HepG2 (cell line): ENCODE results near the gene KATNAL2. TPM values are rescaled to one million over a fixed set of nuclear protein-coding genes. Genes with fewer than 3 reads are reported as not detected.

Experiments
- ATAC-seq: fragments of 200-7000 bp; cut with Tn5 transposase; 3 replicates; pipeline ENCODE4 v1.9.1; 2020; ENCODE audit warnings: mild to moderate bottlenecking, moderate library complexity
- BruUV-seq: library from RNA; stranded (reverse); fragments of 400-500 nt; replicated peaks from 2 replicates; lab custom pipeline; 2021; lab: Mats Ljungman, UMichigan
- CTCF ChIA-PET: fragments of 300-600 bp; formaldehyde crosslinking; extraction: SDS; loops from one replicate; lab custom pipeline; 2021; ENCODE audit warnings: low total read pairs, inconsistent platforms, low intra/inter-chr PET ratio; lab: Yijun Ruan, JAX
- POLR2A ChIA-PET: fragments of 350-600 bp; sonication (Branson Sonifier 250); formaldehyde crosslinking; loops from one replicate; lab custom pipeline; 2020; ENCODE audit warnings: antibody characterized with exemption, inconsistent platforms; lab: Yijun Ruan, JAX
- DNase-seq: peaks from one replicate; pipeline ENCODE4 v3.0.0-alpha.2; 2015; ENCODE audit warnings: low spot score
- FAIRE-seq: peaks from 3 replicates; lab custom pipeline; 2011; peaks lifted over from hg19 to GRCh38; lab: Jason Lieb, UNC
- H2AFZ ChIP-seq: one replicate; pipeline ENCODE4 v1.6.1; 2011; ENCODE audit warnings: low read length, inconsistent platforms
- H3K27ac ChIP-seq: fragments of 300-600 bp; 3 replicates; pipeline ENCODE4 v1.8.0; 2011; ENCODE audit warnings: mixed run types, mild to moderate bottlenecking, mixed read lengths, low read length, inconsistent platforms; ENCODE audit not compliant: insufficient read depth; ENCODE audit errors: extremely low read length
- H3K27me3 ChIP-seq, 2 experiments: fragments of 200-600 bp in 1 of 2; 2 replicates in 1 of 2; 3 replicates in 1 of 2; pipeline versions ENCODE4 v1.6.0 to v1.8.0; 2011; ENCODE audit warnings: low read length in 2 of 2, mild to moderate bottlenecking in 2 of 2, moderate library complexity in 2 of 2, inconsistent platforms in 1 of 2; ENCODE audit not compliant: insufficient read depth in 2 of 2, control insufficient read depth in 1 of 2
- H3K36me3 ChIP-seq, 2 experiments: fragments of 200-600 bp in 1 of 2; replicated peaks in 1 of 2; 2 replicates in 1 of 2; 3 replicates in 1 of 2; pipeline versions ENCODE4 v1.5.1 to v1.8.0; 2011; ENCODE audit warnings: low read length in 2 of 2, inconsistent platforms in 1 of 2; ENCODE audit not compliant: insufficient read depth in 2 of 2, control insufficient read depth in 1 of 2
- H3K4me1 ChIP-seq: 2 replicates; pipeline ENCODE4 v1.5.1; 2012; ENCODE audit warnings: low read length, inconsistent platforms; ENCODE audit not compliant: insufficient read depth
- H3K4me2 ChIP-seq: 2 replicates; pipeline ENCODE4 v1.6.0; 2011; ENCODE audit warnings: low read depth, low read length, inconsistent platforms
- H3K4me3 ChIP-seq, 3 experiments: fragments of 200-600 bp in 1 of 3; sonication (generic), shearing (Covaris generic) in 1 of 3; replicated peaks in 1 of 3; 2 replicates each; pipeline ENCODE4 v1.5.1; 2011 to 2016; ENCODE audit warnings: low read length in 3 of 3, inconsistent platforms in 2 of 3, low read depth in 2 of 3, mild to moderate bottlenecking in 2 of 3, control low read depth in 1 of 3, mixed read lengths in 1 of 3; ENCODE audit not compliant: insufficient read depth in 1 of 3
- H3K79me2 ChIP-seq: one replicate; pipeline ENCODE4 v1.6.1; 2011; ENCODE audit warnings: low read length, inconsistent platforms; ENCODE audit not compliant: insufficient read depth
- H3K9ac ChIP-seq: 2 replicates; pipeline ENCODE4 v1.6.0; 2011; ENCODE audit warnings: mild to moderate bottlenecking, low read depth, low read length, inconsistent platforms; ENCODE audit not compliant: insufficient read depth
- H3K9me3 ChIP-seq: 2 replicates; pipeline ENCODE4 v1.5.1; 2012; ENCODE audit warnings: mild to moderate bottlenecking, low read length
- H4K20me1 ChIP-seq: 2 replicates; pipeline ENCODE4 v1.6.0; 2011; ENCODE audit warnings: inconsistent platforms, mild to moderate bottlenecking, low read length, moderate library complexity; ENCODE audit not compliant: insufficient read depth
- MLLT10 ChIP-seq: sonication (generic); formaldehyde crosslinking; IDR thresholded peaks from 2 replicates; pipeline ENCODE4 v1.4.0; 2020; ENCODE audit warnings: missing genetic modification reagents
- NR2C2 ChIP-seq: sonication (generic); formaldehyde crosslinking; IDR thresholded peaks from 2 replicates; pipeline ENCODE4 v1.4.0; 2020; ENCODE audit warnings: missing genetic modification reagents, mild to moderate bottlenecking, moderate library complexity, borderline replicate concordance
- NR2F6 ChIP-seq, 2 experiments: IDR thresholded peaks; 2 replicates each; pipeline ENCODE4 v1.6.1; 2016; ENCODE audit warnings: antibody characterized with exemption in 1 of 2, mild to moderate bottlenecking in 1 of 2
- RXRB ChIP-seq: IDR thresholded peaks from 2 replicates; pipeline ENCODE4 v1.6.1; 2016; ENCODE audit warnings: borderline replicate concordance, missing genetic modification reagents, missing compliant biosample characterization
- THYN1 ChIP-seq: sonication (generic); formaldehyde crosslinking; IDR thresholded peaks from 2 replicates; pipeline ENCODE4 v1.8.1; 2023; ENCODE audit warnings: low read depth, mild to moderate bottlenecking, moderate library complexity, missing genetic modification reagents, borderline replicate concordance
- WGBS: methylation state at CpG from one replicate; pipeline ENCODE4 v1.1.6; 2017; ENCODE audit warnings: low lambda C conversion rate; 5-methylcytosine and 5-hydroxymethylcytosine counted together
- in situ Hi-C: cut with HindIII; loops from 2 replicates; pipeline ENCODE4 v1.10.0; 2017; ENCODE audit warnings: low pct_unique_long_range_greater_than_20kb; ENCODE audit not compliant: extremely low pct_ligation_motif_present
- intact Hi-C: fragments of 100-400 bp; cut with micrococcal nuclease; formaldehyde crosslinking; loops from one replicate; pipeline ENCODE4 v1.10.0; 2022; ENCODE audit not compliant: unreplicated experiment
- polyA plus RNA-seq, 8 experiments: library from polyadenylated mRNA; depleted of rRNA in 3 of 8; stranded (reverse) in 7 of 8; unstranded in 1 of 8; fragments of >200 nt; fragmentation: Illumina TruSeq in 4 of 8; extraction: Trizol in 4 of 8; gene quantifications; 2 replicates each; pipeline versions ENCODE4 v1.2.1 to v1.2.3, GENCODE V29; 2011 to 2016; ENCODE audit warnings: low read depth in 4 of 8, missing spikeins in 1 of 8, mixed read lengths in 1 of 8; ENCODE audit not compliant: insufficient read depth in 1 of 8
- total RNA-seq, 5 experiments: library from RNA; depleted of rRNA; stranded (reverse); fragments of >200 nt; fragmentation: Illumina TruSeq; extraction: Trizol; gene quantifications; 2 replicates each; pipeline ENCODE4 v1.2.3, GENCODE V29; 2016; ENCODE audit warnings: low read depth in 1 of 5

Gene KATNAL2
- total and polyA plus RNA-seq, 2 of the 13 experiments (the other 11 are each of a cell fraction or from before 2014, with no cell fraction given) = not detected

DNA sequence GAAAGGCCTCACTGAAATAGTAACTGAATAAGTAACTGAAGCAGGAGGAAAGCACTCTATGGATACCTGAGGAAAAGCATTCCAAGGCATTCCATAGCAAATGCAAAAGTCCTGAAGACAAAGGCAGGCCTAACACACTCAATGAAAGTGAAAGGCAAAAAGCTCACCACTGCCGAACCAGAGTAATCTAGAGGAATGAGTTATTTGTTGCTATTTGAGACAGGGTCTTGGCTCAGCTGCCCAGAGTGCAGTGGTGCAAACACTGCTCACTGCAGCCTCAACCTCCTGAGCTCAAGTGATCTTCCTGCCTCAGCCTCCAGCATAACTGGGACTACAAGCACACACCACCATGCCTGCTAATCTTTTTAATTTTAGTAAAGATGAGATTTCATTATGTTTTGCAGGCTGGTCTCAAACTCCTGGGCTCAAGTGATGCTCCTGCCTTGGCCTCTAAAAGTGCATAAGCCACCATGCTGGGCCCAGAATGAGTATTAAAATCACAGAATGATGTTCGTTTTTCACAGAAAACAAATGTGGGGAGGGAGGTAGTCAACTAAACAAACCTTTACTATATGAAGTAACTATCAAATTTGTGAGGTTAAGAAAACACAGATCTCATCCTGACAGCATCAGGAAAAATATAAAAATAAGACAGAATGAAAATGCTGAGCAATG is 18.0 kb upstream of the KATNAL2 start:
- no peak overlapping the region for H3K4me2 ChIP-seq
- no peaks in the 10 kb centered on the region for H3K9me3 ChIP-seq
- CTCF ChIA-PET = no interaction called here
- ATAC-seq = no peak
- no peak for FAIRE-seq
- peaks cover 45% of the 10 kb centered on the region for H3K79me2 ChIP-seq
- 91% methylated on average over 1 of the region's 2 CpGs for WGBS
- no peak overlapping the region for H3K4me3 ChIP-seq
- no peak overlapping the region for H3K9ac ChIP-seq
- in situ Hi-C loops = no loop called here
- H3K27me3 ChIP-seq = no peaks in the 10 kb centered on the region
- no peak overlapping the region for H2AFZ ChIP-seq
- no peaks in the 10 kb centered on the region for H4K20me1 ChIP-seq
- H3K4me1 ChIP-seq = no peaks in the 10 kb centered on the region
- BruUV-seq = no TSS peak
- no peaks in the 10 kb centered on the region for H3K36me3 ChIP-seq
- no peak overlapping the region for H3K27ac ChIP-seq
- POLR2A ChIA-PET = no interaction called here
- intact Hi-C loops = no loop called here
- no peak for TF ChIP-seq MLLT10 (CRISPR knock-in tag)
- TF ChIP-seq NR2F6 (IDR thresholded peaks at IDR 0.05) = no peak
- TF ChIP-seq NR2F6 (CRISPR knock-in tag; IDR thresholded peaks at IDR 0.05) = no peak
- no peak for DNase-seq

DNA sequence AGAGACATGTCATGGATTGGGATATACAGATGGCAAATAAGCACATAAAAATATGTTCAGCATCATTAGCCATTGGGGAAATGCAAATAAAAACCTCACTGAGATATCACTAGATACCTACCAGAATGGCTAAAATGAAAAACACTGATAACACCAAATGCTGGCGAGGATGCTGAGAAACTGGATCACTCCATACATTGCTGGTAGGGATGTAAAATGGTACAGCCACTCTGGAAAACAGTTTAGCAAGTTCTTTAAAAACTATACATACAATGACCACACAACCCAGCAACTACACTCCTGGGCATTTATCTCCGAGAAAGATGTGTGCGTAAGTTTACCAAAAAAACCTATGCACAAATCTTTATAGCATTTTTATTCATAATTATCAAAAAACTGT is 14.0 kb upstream of the KATNAL2 start:
- TF ChIP-seq THYN1 (CRISPR knock-in tag) (no peak), NR2C2 (CRISPR knock-in tag) (no peak), RXRB (CRISPR knock-in tag) (no peak)
- ATAC-seq = no peak
- Histone ChIP-seq H3K9me3 (no peaks in the 10 kb centered on the region), H3K4me2 (no peak overlapping the region), H3K4me3 (no peak overlapping the region), H3K4me1 (no peaks in the 10 kb centered on the region), H2AFZ (no peak overlapping the region), H3K9ac (no peak overlapping the region), H3K79me2 (peaks cover 65% of the 10 kb centered on the region), H4K20me1 (no peaks in the 10 kb centered on the region), H3K27me3 (no peaks in the 10 kb centered on the region), H3K36me3 (no peaks in the 10 kb centered on the region), H3K27ac (no peak overlapping the region)
- no peak for DNase-seq
- WGBS = 100% methylated on average over 3 of the region's 3 CpGs
- in situ Hi-C loops = no loop called here
- intact Hi-C loops = no loop called here
- no peak for FAIRE-seq
- CTCF ChIA-PET = no interaction called here
- POLR2A ChIA-PET = no interaction called here
- BruUV-seq = no TSS peak
